Stimulated activated CD4-positive, alpha-beta T cell treated with anti-CD3 and anti-CD28 coated beads, TNF-alpha, amount 100 ng/mL, for 4 hours (primary cell): ENCODE measurements around the gene TAF11L10.
"Not testable (repeated sequence)": the region's sequence is repeated elsewhere in the genome, so short reads cannot be mapped to it uniquely, and the experiment has no call there.

ENCODE experiments used
- DNase-seq, 3 experiments: peaks; one replicate each; pipeline ENCODE4 v3.0.0-alpha.2; 2020; ENCODE audit warnings: low read depth in 3 of 3

TAF11L10 gene

DNA sequence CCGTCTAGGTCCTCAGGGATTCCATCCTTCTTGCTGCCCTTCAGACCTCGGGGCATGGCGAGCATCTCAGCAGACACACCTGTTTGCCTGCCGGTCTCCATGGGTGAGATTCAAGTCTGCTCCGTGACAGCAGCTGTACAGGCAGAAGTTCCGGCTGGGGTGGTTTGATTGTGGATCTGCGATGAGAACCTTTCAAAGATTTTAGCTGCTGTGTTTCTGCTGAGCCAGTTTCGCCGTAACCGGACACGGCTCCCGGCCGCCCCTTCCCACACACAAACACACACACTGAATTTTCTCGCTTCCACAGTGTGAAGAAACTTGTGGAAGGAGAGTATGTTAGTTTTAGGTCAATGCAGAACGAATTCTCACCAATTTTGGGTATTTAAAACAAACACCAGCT is at the start of gene TAF11L10:
Gene TAF11L10 (minus strand): TSS at position 101 of the 400 bp plus-strand sequence.
- not testable (repeated sequence) for DNase-seq

GRCh38 chr5:17634160-17634559 is 36.5 kb upstream of the TAF11L10 start, which contains the start of gene TAF11L14:
TAF11L14 (plus strand) TSS chr5:17634460.
- DNase-seq = no peak

- not testable (repeated sequence) for DNase-seq
These were observed 34.2 kb upstream of the TAF11L10 start, which contains the start of gene TAF11L13 for GRCh38 chr5:17631788-17632187. TAF11L13 (plus strand) TSS chr5:17632088.

DNA sequence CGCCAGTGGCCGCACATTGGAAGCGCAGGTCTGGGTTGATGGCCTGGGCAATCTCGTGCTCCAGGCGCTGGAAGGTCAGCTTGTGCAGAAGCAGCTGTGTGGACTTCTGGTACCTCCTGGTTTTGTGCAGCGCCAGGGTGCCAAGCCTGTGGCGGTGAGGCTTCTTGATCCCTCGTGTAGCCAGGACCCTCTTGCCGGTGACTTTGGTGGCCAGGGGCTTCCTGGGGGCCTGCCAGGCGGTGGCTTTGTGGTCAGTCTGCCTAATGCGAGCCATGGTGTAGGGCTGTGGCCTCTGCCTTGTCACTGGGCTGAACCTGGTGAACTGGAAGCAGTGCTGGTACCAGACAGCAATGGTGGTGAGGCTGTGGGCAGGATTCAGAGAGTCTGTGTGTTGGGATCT is 28.1 kb upstream of the TAF11L10 start:
- DNase-seq = no peak

DNA sequence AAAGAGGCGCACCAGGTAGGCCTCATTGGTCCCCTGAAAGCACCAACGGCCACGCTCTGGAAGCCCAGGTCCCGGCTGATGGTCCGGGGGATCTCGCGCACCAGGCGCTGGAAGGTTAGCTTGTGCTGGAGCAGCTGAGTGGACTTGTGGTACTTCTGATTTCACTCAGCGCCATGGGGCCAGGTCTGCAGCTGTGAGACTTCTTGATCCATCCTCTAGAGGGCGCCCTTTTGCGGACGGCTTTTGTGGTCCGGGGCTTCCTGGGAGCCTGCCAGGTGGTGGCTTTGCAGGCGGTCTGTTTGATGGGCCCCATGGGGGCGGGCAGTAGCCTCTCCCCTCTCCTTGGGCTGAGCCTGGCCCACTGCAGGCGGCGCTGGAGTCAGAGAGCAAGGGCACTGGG is 23.0 kb upstream of the TAF11L10 start:
- no peak for DNase-seq

GRCh38 chr5:17619354-17619753 is 21.7 kb upstream of the TAF11L10 start:
- no peak for DNase-seq

DNA sequence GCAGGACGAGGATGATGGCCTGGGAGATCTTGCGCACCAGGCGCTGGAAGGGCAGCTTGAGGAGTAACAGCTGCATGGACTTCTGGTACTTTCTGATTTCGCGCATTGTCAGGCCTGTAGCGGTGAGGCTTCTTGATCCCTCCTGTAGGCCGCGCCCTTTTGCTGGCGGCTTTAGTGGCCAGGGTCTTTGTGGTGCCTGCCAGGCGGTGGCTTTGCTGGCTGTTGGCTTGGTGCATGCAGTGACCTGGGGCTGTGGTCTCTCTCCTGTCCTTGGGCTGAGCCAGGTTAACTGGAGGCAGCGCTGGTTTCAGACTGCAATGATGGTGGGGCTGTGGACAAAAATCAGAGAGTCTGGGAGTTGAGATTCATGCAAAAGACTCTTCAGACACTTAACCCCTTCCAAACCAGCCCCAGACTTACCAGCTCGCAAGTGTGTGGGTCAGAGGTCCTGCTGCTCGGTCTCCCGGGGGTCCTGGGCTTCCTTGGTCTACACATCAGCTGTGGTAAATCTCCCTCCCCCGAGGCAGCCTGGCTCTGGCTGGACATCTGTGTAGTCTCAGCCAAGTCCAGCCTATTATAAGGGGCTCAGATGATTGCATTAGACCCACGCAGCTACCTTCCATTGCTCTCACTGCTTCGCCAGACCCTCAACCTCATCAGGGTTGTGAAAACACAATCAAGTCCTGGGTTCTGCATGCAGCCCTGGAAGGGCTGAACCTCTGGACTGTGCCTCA is 17.4 kb upstream of the TAF11L10 start:
- no peak for DNase-seq

DNA sequence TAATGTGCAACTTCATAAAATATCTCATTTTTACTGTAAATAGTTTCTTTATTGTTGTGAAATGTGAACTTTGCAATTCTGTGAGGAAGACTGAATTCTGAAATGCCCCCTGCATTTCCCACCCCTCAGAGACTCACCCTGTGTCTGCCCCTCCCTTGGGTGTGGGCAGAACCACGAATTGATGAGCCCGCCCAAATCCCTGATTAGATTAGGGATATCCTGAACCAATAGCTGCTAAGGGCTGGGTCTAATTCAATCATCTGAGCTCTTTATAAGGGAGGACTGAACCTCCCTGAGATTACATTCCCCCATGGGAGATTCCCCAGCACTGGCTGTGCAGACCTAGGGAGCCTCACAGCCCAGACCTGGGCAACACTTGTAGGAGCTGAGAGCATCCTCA is 12.5 kb upstream of the TAF11L10 start, which contains the start of gene TAF11L12:
Gene TAF11L12 (plus strand): TSS at position 301 of the 400 bp plus-strand sequence.
- DNase-seq = not testable (repeated sequence)

GRCh38 chr5:17607461-17607860 is 9.8 kb upstream of the TAF11L10 start:
- DNase-seq = not testable (repeated sequence)

GRCh38 chr5:17604951-17605350 is 7.3 kb upstream of the TAF11L10 start:
- DNase-seq = no peak

GRCh38 chr5:17603880-17604279 is 6.3 kb upstream of the TAF11L10 start, which contains the start of gene TAF11L11:
TAF11L11 (plus strand) TSS chr5:17604183.
- DNase-seq = not testable (repeated sequence)

DNA sequence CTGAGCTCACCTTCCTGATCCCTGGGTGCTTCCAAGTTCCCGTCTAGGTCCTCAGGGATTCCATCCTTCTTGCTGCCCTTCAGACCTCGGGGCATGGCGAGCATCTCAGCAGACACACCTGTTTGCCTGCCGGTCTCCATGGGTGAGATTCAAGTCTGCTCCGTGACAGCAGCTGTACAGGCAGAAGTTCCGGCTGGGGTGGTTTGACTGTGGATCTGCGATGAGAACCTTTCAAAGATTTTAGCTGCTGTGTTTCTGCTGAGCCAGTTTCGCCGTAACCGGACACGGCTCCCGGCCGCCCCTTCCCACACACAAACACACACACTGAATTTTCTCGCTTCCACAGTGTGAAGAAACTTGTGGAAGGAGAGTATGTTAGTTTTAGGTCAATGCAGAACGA is 3.4 kb downstream of the TAF11L10 start, which contains the start of gene TAF11L9:
Gene TAF11L9 (minus strand): TSS at position 140 of the 400 bp plus-strand sequence.
- not testable (repeated sequence) for DNase-seq

- not testable (repeated sequence) for DNase-seq
These were observed 6.8 kb downstream of the TAF11L10 start, which contains the start of gene TAF11L8 for GRCh38 chr5:17590860-17591259. TAF11L8 (minus strand) TSS chr5:17590960.

DNA sequence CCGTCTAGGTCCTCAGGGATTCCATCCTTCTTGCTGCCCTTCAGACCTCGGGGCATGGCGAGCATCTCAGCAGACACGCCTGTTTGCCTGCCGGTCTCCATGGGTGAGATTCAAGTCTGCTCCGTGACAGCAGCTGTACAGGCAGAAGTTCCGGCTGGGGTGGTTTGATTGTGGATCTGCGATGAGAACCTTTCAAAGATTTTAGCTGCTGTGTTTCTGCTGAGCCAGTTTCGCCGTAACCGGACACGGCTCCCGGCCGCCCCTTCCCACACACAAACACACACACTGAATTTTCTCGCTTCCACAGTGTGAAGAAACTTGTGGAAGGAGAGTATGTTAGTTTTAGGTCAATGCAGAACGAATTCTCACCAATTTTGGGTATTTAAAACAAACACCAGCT is 12.0 kb downstream of the TAF11L10 start, which contains the start of gene TAF11L7:
Gene TAF11L7 (minus strand): TSS at position 101 of the 400 bp plus-strand sequence.
- DNase-seq = not testable (repeated sequence)
